Suppressor macrophage (primary cell): Measurements from ENCODE around the gene RAB3A.

Experiments
- DNase-seq, 4 experiments: peaks; one replicate each; pipeline ENCODE4 v3.0.0-alpha.2; 2020 to 2022

The RAB3A gene

DNA sequence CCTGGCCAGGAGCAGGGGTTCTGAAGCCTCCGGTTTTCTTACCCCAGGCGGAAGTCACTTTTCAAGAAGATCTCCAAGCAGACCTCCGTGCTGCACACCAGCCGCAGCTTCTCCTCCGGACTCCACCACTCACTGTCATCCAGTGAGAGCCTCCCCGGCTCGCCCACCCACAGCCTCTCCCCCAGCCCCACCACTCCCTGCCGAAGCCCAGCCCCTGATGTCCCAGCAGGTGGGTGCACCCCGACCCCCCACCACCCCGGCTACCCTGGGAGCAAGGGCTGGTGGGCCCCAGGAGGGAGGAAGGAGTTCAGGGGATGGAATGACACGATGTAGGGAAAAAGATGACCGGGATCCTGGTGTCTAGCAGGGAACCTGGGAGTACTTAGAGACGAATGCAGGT lies 56.4 kb downstream of the RAB3A start:
- DNase-seq: no peak
